GM12874 (cell line): Measurements from ENCODE around the gene DRD1.

Source experiments
- TF ChIP-seq, protein P1 (sequence below): IDR thresholded peaks from 2 replicates; pipeline ENCODE4 v1.5.1; 2011; ENCODE audit warnings: low read depth, mild to moderate bottlenecking, control low read depth, low read length, moderate library complexity; ENCODE audit not compliant: insufficient read depth

Gene DRD1

DNA sequence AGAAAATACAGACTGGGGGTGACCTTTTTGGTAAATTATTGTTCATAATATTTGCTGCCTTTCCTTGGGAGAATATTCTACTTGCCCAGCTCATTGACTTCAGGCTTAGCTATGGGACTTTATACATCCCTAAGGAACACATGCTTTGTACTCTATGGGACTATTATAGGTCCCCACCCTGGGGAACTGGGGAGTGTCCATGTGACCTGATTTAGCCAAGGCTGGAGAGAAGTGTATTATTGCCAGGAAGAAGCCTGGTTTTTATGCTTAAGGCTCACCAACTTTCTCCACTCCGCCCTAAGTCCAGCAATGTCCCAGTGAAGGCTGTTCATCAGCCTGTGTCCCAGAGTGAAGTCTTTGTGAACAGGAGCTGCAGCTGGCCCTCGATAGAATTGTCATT, 16.6 kb upstream of the DRD1 start:
- TF ChIP-seq, protein P1, sequence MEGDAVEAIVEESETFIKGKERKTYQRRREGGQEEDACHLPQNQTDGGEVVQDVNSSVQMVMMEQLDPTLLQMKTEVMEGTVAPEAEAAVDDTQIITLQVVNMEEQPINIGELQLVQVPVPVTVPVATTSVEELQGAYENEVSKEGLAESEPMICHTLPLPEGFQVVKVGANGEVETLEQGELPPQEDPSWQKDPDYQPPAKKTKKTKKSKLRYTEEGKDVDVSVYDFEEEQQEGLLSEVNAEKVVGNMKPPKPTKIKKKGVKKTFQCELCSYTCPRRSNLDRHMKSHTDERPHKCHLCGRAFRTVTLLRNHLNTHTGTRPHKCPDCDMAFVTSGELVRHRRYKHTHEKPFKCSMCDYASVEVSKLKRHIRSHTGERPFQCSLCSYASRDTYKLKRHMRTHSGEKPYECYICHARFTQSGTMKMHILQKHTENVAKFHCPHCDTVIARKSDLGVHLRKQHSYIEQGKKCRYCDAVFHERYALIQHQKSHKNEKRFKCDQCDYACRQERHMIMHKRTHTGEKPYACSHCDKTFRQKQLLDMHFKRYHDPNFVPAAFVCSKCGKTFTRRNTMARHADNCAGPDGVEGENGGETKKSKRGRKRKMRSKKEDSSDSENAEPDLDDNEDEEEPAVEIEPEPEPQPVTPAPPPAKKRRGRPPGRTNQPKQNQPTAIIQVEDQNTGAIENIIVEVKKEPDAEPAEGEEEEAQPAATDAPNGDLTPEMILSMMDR: no peak

DNA sequence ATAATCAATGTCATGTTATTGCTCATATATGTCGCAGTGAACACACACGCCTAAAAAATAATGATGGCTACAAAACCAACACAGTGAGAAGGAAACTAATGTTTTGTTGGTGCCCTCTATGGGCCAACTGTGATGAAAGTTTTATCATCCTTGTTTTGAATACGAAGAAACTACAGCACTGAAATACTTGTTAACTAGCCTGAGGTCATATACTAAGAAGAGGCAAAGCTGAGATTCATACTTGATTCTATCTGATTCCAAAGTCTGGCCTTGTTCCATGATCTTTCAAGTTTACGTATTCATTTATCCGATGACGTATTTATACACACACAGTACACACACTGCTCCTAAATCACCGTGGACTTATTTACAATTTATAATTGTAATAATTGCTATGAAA, 16.1 kb upstream of the DRD1 start:
- TF ChIP-seq, protein P1: peak; percentile 19; the same call in 1 of the 2 replicates

DNA sequence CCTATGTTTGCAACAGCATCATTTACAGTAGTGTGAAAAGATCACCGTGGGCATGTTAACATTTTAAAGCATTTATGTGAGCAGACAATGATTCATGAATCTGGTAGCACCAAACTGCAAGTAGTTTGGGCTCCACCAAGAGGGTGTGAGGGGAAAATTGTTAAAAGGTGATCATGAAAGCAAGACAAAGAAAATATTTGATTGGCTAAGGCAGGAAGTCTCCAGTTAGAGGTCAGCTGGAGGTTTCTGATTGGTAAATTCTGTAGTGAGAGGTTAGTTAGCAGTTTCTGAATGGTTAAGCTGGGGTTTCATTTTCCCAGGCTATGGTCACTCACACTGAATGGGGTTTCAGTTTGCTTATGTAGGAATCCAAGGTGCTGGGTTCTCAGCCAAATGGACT, 13.5 kb upstream of the DRD1 start:
- TF ChIP-seq, protein P1: no peak

DNA sequence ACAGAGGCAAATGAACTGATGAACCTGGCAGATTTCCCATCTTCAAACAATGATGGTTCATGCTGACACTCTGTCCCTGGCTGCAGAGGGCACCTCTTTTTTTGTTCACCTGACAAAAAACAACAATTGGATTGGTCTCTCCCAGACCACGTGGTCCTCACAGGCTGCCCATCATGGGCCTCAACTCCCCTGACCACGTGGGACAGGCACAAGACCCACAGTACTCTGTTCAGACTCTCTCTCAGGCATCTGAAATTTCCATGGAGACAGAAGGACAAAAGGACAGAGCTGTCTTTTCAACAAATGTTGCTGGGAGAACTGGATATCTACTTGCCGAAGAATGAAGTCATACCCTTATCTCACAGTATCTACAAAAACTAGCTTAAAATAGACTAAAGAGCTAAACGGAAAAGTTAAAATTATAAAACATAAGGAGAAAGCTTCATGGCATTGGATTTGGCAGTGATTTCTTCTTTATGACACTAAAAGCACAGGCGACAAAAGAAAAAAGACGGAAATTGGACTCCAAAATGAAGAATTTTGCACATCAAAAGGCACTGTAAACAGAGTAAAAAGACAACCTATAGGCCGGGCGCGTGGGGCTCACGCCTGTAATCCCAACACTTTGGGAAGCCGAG, 12.2 kb upstream of the DRD1 start:
- TF ChIP-seq, protein P1: no peak

DNA sequence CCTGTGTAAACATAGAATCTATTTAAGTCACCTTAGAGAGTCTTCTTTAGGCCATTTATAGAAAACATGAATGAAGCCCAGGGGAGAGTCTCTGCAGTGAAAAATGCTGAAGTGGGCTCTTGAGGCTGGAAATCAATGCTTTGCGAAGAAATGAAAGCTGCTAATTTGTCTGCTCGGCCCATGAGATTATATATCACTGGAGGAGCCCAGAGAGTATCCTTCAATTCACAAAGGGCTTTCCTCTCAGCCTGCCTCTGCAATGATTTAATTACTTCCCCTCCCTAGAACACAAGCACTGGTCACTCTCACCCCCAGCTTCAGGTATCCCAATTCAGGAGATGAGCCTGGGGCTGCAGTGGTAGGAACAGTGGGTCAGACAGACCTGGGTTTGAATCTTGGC, 8.2 kb upstream of the DRD1 start:
- TF ChIP-seq, protein P1: no peak

DNA sequence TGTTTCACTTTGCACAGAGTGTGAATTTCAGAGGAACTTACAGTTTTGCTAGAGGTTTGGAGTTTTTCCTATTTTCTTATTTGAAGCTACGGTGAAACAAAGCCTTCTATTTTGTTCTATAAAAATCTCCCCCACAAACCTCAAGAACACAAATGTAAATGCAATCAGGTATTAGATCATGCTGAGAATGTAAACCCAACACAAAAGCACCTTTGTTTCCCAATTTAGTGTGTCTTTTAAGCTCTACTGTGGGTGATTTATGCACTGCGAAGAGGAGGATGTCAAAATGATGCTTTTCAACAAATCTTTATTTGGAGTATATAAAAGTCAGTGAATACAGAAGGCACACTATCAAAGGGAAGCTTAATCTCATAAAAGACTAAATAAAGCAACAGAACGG, 4.3 kb upstream of the DRD1 start:
- TF ChIP-seq, protein P1: no peak

DNA sequence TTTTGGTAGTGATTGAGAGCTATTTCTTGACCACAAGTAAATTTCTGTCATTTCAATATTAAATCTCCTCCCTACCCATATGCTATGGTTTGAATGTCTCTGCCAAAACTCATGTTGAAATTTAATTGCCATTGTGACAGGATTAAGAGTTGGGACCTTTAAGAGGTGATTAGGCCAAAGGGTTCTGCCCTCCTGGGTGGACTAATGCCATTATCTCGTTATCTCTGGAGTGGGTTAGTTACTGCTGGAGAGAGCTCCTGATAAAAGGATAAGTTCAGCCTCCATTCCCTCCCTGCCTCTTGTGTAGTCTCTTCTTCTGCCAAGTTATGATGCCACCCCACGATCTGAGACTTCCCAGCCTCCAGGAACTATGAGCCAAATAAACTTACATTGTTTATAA, 3.6 kb upstream of the DRD1 start:
- TF ChIP-seq, protein P1: no peak
